SU-DHL-6 (cell line): ENCODE results near the gene SLFN5.
"Not testable (repeated sequence)": the region's sequence is repeated elsewhere in the genome, so short reads cannot be mapped to it uniquely, and the experiment has no call there.

Experiments
- EZH2phosphoT487 ChIP-seq: fragments of 200-600 bp; sonication (generic), shearing (Covaris generic); conservative IDR thresholded peaks from 2 replicates; pipeline ENCODE4 v1.6.1; 2018; ENCODE audit warnings: mild to moderate bottlenecking, antibody characterized with exemption, low read length, moderate library complexity, mixed read lengths
- TF ChIP-seq, protein P1 (sequence below): fragments of 200-600 bp; sonication (generic); IDR thresholded peaks from one replicate; pipeline ENCODE4 v1.5.1; 2017; ENCODE audit warnings: antibody characterized with exemption, mild to moderate bottlenecking, low read length, moderate library complexity; ENCODE audit not compliant: insufficient read depth, poor library complexity, severe bottlenecking

GRCh38 chr17:35234315-35234714 lies 8.6 kb upstream of the SLFN5 start:
- TF ChIP-seq, protein P1, sequence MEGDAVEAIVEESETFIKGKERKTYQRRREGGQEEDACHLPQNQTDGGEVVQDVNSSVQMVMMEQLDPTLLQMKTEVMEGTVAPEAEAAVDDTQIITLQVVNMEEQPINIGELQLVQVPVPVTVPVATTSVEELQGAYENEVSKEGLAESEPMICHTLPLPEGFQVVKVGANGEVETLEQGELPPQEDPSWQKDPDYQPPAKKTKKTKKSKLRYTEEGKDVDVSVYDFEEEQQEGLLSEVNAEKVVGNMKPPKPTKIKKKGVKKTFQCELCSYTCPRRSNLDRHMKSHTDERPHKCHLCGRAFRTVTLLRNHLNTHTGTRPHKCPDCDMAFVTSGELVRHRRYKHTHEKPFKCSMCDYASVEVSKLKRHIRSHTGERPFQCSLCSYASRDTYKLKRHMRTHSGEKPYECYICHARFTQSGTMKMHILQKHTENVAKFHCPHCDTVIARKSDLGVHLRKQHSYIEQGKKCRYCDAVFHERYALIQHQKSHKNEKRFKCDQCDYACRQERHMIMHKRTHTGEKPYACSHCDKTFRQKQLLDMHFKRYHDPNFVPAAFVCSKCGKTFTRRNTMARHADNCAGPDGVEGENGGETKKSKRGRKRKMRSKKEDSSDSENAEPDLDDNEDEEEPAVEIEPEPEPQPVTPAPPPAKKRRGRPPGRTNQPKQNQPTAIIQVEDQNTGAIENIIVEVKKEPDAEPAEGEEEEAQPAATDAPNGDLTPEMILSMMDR, result not testable (repeated sequence)
- TF ChIP-seq EZH2phosphoT487, result not testable (repeated sequence)
